NB4 (cell line): ENCODE data around the gene CD28.

ENCODE experiments used
- DNase-seq: peaks from one replicate; pipeline ENCODE4 v3.0.0; 2010; ENCODE audit warnings: low read depth
- H3K4me3 ChIP-seq: one replicate; pipeline ENCODE4 v1.5.1; 2011; ENCODE audit warnings: mild to moderate bottlenecking, low read depth, low read length, moderate library complexity
- CTCF ChIP-seq: IDR thresholded peaks from one replicate; pipeline ENCODE4 v1.5.1; 2012; ENCODE audit warnings: low read depth, low read length
- MAX ChIP-seq: IDR thresholded peaks from 2 replicates; pipeline ENCODE4 v1.6.1; 2011; ENCODE audit warnings: low read depth, low read length
- MYC ChIP-seq: IDR thresholded peaks from 2 replicates; pipeline ENCODE4 v1.6.1; 2011; ENCODE audit warnings: low read depth, low read length
- POLR2A ChIP-seq: IDR thresholded peaks from 2 replicates; pipeline ENCODE4 v1.6.1; 2011; ENCODE audit warnings: mild to moderate bottlenecking; ENCODE audit not compliant: insufficient read length; ENCODE audit errors: extremely low read depth

The CD28 gene

GRCh38 chr2:203705178-203705577 lies 1.3 kb upstream of the CD28 start:
- no peak for DNase-seq
- no peak overlapping the region for H3K4me3 ChIP-seq
- TF ChIP-seq MYC, result no peak
- no peak for TF ChIP-seq MAX
- TF ChIP-seq CTCF, result no peak
- TF ChIP-seq POLR2A, result no peak

GRCh38 chr2:203707530-203707929 lies 1.1 kb downstream of the CD28 start:
- TF ChIP-seq CTCF (no peak), POLR2A (no peak), MAX (no peak), MYC (no peak)
- DNase-seq, result no peak
- H3K4me3 ChIP-seq, result no peak overlapping the region

- DNase-seq, result no peak
- H3K4me3 ChIP-seq, result no peak overlapping the region
- no peak for TF ChIP-seq MYC
- no peak for TF ChIP-seq MAX
- no peak for TF ChIP-seq POLR2A
- TF ChIP-seq CTCF, result no peak
Observed at GRCh38 chr2:203708846-203709396, 2.5 kb downstream of the CD28 start.

- DNase-seq, result no peak
- H3K4me3 ChIP-seq, result no peak overlapping the region
Observed at GRCh38 chr2:203709416-203710040, 3.1 kb downstream of the CD28 start.

GRCh38 chr2:203710226-203710625 lies 3.8 kb downstream of the CD28 start:
- no peak for DNase-seq
- H3K4me3 ChIP-seq, result no peak overlapping the region

More at GRCh38 chr2:203709416-203710040, 3.1 kb downstream of the CD28 start:
- TF ChIP-seq MAX, result no peak
- TF ChIP-seq POLR2A, result no peak
- TF ChIP-seq MYC, result no peak
- TF ChIP-seq CTCF, result no peak

More at GRCh38 chr2:203710226-203710625, 3.8 kb downstream of the CD28 start:
- TF ChIP-seq MAX (no peak), MYC (no peak), POLR2A (no peak), CTCF (no peak)
